ENCODE data around the gene GCLM. TPM values are rescaled to one million over a fixed set of nuclear protein-coding genes. Genes with fewer than 3 reads are reported as not detected.

GCLM gene
- total and polyA plus RNA-seq, 2 of the 4 experiments (the other 2 are of a cell fraction): 15.5 to 20.1 TPM

DNA sequence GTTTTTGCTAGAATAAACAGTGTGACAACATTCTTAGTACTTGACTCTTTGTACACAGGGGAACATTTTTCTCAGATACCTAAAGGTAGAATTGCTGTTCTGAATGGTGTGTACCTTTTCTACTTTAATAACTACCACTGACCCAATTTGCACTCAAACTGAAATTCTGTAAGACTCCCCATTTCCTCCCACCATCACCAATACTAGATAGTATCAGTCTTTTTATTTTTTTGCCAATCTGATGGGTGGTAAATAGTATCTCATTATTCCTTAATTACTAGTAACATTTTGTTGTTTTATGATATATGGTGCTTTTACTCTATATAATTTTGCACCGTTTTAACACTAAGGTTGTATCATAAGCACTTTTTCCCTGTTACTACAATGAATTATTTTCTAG, 28.8 kb upstream of the GCLM start:
- Histone ChIP-seq H4K8ac (ENCODE audit: low read depth in 2 of 2, low read length in 2 of 2) (no peak overlapping the region), H4K20me1 (ENCODE audit: insufficient read depth, low read length) (no peaks in the 10 kb centered on the region), H3K79me1 (ENCODE audit: low read depth in 1 of 2, low read length in 2 of 2) (no peaks in the 10 kb centered on the region), H2AK9ac (replicated peaks; ENCODE audit: low read depth, low read length, poor library complexity) (no peak overlapping the region), H4K5ac (ENCODE audit: low read depth, low read length) (no peak overlapping the region), H2BK120ac (ENCODE audit: low read depth, low read length) (no peak overlapping the region), H3K23ac (ENCODE audit: low read depth, low read length) (no peak overlapping the region), H3K9ac (ENCODE audit: low read depth, low read length) (no peak overlapping the region), H3K18ac (ENCODE audit: low read depth, low read length) (no peak overlapping the region), H2BK5ac (ENCODE audit: low read depth, low read length, poor library complexity, severe bottlenecking) (no peak overlapping the region), H3K9me3 (ENCODE audit: control insufficient read depth, insufficient read depth, low read length) (peaks cover 5% of the 10 kb centered on the region; the same call in 1 of the 2 replicates), H4K91ac (ENCODE audit: insufficient read depth, low read depth, low read length) (no peak overlapping the region), H3K36me3 (ENCODE audit: control insufficient read depth, insufficient read depth, low read length) (no peaks in the 10 kb centered on the region), H3K4me1 (ENCODE audit: control insufficient read depth, insufficient read depth, low read length) (no peaks in the 10 kb centered on the region), H3K9me1 (ENCODE audit: insufficient read depth, low read length) (no peaks in the 10 kb centered on the region), H2AK5ac (ENCODE audit: low read depth, low read length) (no peak overlapping the region), H3K27ac (ENCODE audit: insufficient read depth, low read length) (no peak overlapping the region), H2AFZ (replicated peaks; ENCODE audit: low read length, poor library complexity) (no peak overlapping the region), H2BK20ac (ENCODE audit: low read depth, low read length) (no peak overlapping the region), H3K4me2 (ENCODE audit: low read depth, low read length) (no peak overlapping the region), H3K27me3 (ENCODE audit: control insufficient read depth, insufficient read depth, low read length) (peaks cover 2% of the 10 kb centered on the region), H3K4ac (ENCODE audit: low read depth, low read length) (no peak overlapping the region), H3K4me3 (ENCODE audit: insufficient read depth, low read depth, low read length) (no peak overlapping the region), H2BK15ac (ENCODE audit: low read depth, low read length) (no peak overlapping the region), H3K14ac (replicated peaks; ENCODE audit: low read depth, low read length) (no peak overlapping the region), H3K56ac (ENCODE audit: extremely low read depth, insufficient read depth, low read length) (no peak overlapping the region)
- CTCF ChIA-PET: no interaction called here
- no TSS peak for BruUV-seq (replicated peaks)
- WGBS, 2 experiments (ENCODE audit: extremely low coverage in 2 of 2, insufficient read length in 1 of 2): no CpG with 5 or more reads among the region's 1 CpG
- DNase-seq (no peak), ATAC-seq (ENCODE audit: low read depth) (no peak)
- in situ Hi-C loops (cut with MboI; ENCODE audit: low sequenced_read_pairs): no loop called here
- intact Hi-C loops (cut with micrococcal nuclease): no loop called here
- dilution Hi-C loops (cut with HindIII; ENCODE audit: low sequenced_read_pairs, unreplicated experiment): no loop called here
- POLR2A ChIA-PET (ENCODE audit: unreplicated experiment): no interaction called here
- TF ChIP-seq RCOR1 (IDR thresholded peaks at IDR 0.05; ENCODE audit: insufficient replicate concordance, low read length) (no peak), RAD21 (IDR thresholded peaks at IDR 0.05; ENCODE audit: low read length) (no peak), CEBPB (IDR thresholded peaks at IDR 0.05; ENCODE audit: low read depth, low read length) (no peak), SMC3 (IDR thresholded peaks at IDR 0.05; ENCODE audit: low read depth, low read length) (no peak), POLR2A (IDR thresholded peaks at IDR 0.05; ENCODE audit: low read depth, low read length) (no peak), MAZ (IDR thresholded peaks at IDR 0.05; ENCODE audit: borderline replicate concordance, low read depth, low read length) (no peak), CHD1 (IDR thresholded peaks at IDR 0.05; ENCODE audit: low read depth, low read length) (no peak), RFX5 (IDR thresholded peaks at IDR 0.05; ENCODE audit: low read depth, low read length) (no peak), MAFK (IDR thresholded peaks at IDR 0.05; ENCODE audit: low read depth, low read length) (no peak), MXI1 (IDR thresholded peaks at IDR 0.05; ENCODE audit: borderline replicate concordance, low read depth, low read length) (no peak), FOS (IDR thresholded peaks at IDR 0.05; ENCODE audit: low read depth, low read length) (no peak), NFE2L2 (IDR thresholded peaks at IDR 0.05; ENCODE audit: low read depth, low read length) (no peak), BHLHE40 (IDR thresholded peaks at IDR 0.05; ENCODE audit: low read depth, low read length) (no peak)
- TF ChIP-seq, protein P1, sequence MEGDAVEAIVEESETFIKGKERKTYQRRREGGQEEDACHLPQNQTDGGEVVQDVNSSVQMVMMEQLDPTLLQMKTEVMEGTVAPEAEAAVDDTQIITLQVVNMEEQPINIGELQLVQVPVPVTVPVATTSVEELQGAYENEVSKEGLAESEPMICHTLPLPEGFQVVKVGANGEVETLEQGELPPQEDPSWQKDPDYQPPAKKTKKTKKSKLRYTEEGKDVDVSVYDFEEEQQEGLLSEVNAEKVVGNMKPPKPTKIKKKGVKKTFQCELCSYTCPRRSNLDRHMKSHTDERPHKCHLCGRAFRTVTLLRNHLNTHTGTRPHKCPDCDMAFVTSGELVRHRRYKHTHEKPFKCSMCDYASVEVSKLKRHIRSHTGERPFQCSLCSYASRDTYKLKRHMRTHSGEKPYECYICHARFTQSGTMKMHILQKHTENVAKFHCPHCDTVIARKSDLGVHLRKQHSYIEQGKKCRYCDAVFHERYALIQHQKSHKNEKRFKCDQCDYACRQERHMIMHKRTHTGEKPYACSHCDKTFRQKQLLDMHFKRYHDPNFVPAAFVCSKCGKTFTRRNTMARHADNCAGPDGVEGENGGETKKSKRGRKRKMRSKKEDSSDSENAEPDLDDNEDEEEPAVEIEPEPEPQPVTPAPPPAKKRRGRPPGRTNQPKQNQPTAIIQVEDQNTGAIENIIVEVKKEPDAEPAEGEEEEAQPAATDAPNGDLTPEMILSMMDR (conservative IDR thresholded peaks at IDR 0.05; ENCODE audit: low read depth, low read length): no peak
- TF ChIP-seq, protein P2, sequence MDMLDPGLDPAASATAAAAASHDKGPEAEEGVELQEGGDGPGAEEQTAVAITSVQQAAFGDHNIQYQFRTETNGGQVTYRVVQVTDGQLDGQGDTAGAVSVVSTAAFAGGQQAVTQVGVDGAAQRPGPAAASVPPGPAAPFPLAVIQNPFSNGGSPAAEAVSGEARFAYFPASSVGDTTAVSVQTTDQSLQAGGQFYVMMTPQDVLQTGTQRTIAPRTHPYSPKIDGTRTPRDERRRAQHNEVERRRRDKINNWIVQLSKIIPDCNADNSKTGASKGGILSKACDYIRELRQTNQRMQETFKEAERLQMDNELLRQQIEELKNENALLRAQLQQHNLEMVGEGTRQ (IDR thresholded peaks at IDR 0.05; ENCODE audit: low read depth, low read length): no peak
- TF ChIP-seq, protein P3, sequence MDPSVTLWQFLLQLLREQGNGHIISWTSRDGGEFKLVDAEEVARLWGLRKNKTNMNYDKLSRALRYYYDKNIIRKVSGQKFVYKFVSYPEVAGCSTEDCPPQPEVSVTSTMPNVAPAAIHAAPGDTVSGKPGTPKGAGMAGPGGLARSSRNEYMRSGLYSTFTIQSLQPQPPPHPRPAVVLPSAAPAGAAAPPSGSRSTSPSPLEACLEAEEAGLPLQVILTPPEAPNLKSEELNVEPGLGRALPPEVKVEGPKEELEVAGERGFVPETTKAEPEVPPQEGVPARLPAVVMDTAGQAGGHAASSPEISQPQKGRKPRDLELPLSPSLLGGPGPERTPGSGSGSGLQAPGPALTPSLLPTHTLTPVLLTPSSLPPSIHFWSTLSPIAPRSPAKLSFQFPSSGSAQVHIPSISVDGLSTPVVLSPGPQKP (IDR thresholded peaks at IDR 0.05; ENCODE audit: borderline replicate concordance, low read depth, low read length): no peak
